HL-60 (cell line): Measurements from ENCODE around the gene DTX2.

Experiments used
- DNase-seq, 2 experiments: peaks; one replicate each; pipeline ENCODE4 v3.0.0-alpha.2; 2010 to 2020; ENCODE audit warnings: low read depth in 1 of 2, low spot score in 1 of 2
- H3K27ac ChIP-seq: fragments of 250-450 bp; sonication (Bioruptor Pico); replicated peaks from 2 replicates; pipeline ENCODE4 v1.5.1; 2020; ENCODE audit warnings: mild to moderate bottlenecking, moderate library complexity
- H3K27me3 ChIP-seq: fragments of 250-450 bp; sonication (Bioruptor Pico); 2 replicates; pipeline ENCODE4 v1.5.1; 2021; ENCODE audit warnings: mild to moderate bottlenecking, moderate library complexity; ENCODE audit not compliant: insufficient read depth, poor library complexity, severe bottlenecking
- H3K4me3 ChIP-seq: replicated peaks from 2 replicates; pipeline ENCODE4 v1.5.1; 2011; ENCODE audit warnings: mild to moderate bottlenecking, control low read depth, low read length; ENCODE audit not compliant: insufficient read depth
- CTCF ChIP-seq: IDR thresholded peaks from one replicate; pipeline ENCODE4 v1.5.1; 2011; ENCODE audit warnings: low read length, control low read depth, inconsistent platforms; ENCODE audit not compliant: insufficient read depth
- GABPA ChIP-seq: IDR thresholded peaks from 2 replicates; pipeline ENCODE4 v1.6.1; 2012; ENCODE audit warnings: low read depth
- POLR2AphosphoS5 ChIP-seq: IDR thresholded peaks from 2 replicates; pipeline ENCODE4 v1.6.1; 2012; ENCODE audit warnings: low read depth
- REST ChIP-seq: IDR thresholded peaks from 2 replicates; pipeline ENCODE4 v1.6.1; 2012; ENCODE audit warnings: low read depth; ENCODE audit not compliant: insufficient replicate concordance
- SPI1 ChIP-seq: IDR thresholded peaks from 2 replicates; pipeline ENCODE4 v1.6.1; 2012; ENCODE audit warnings: low read depth, mild to moderate bottlenecking, borderline replicate concordance

The DTX2 gene

GRCh38 chr7:76512941-76513816 lies 51.7 kb downstream of the DTX2 start:
- H3K27ac ChIP-seq, result no peak overlapping the region
- TF ChIP-seq GABPA (no peak), POLR2AphosphoS5 (no peak), REST (no peak), CTCF (no peak), SPI1 (no peak)
- no peaks in the 10 kb centered on the region for H3K27me3 ChIP-seq
- H3K4me3 ChIP-seq, result no peak overlapping the region
- no peak for DNase-seq

- Histone ChIP-seq H3K4me3 (no peak overlapping the region), H3K27ac (no peak overlapping the region), H3K27me3 (no peaks in the 10 kb centered on the region)
- no peak for DNase-seq
- TF ChIP-seq REST, result no peak
- TF ChIP-seq CTCF, result no peak
- no peak for TF ChIP-seq SPI1
- no peak for TF ChIP-seq POLR2AphosphoS5
- TF ChIP-seq GABPA, result no peak
Observed at GRCh38 chr7:76513817-76514799, 52.6 kb downstream of the DTX2 start.

GRCh38 chr7:76514926-76515771 lies 53.6 kb downstream of the DTX2 start:
- no peak for TF ChIP-seq REST
- TF ChIP-seq SPI1, result no peak
- TF ChIP-seq POLR2AphosphoS5, result no peak
- no peak for TF ChIP-seq GABPA
- TF ChIP-seq CTCF, result no peak
- no peak overlapping the region for H3K4me3 ChIP-seq
- no peak for DNase-seq
- H3K27ac ChIP-seq, result no peak overlapping the region
- H3K27me3 ChIP-seq, result no peaks in the 10 kb centered on the region
